GM12874 (cell line): ENCODE measurements around the gene CENPT.

Experiments used
- CTCF ChIP-seq: IDR thresholded peaks from 2 replicates; pipeline ENCODE4 v1.5.1; 2011; ENCODE audit warnings: low read depth, mild to moderate bottlenecking, control low read depth, low read length, moderate library complexity; ENCODE audit not compliant: insufficient read depth

The CENPT gene

GRCh38 chr16:67873435-67874370 is 26.2 kb upstream of the CENPT start:
- no peak for TF ChIP-seq CTCF

- TF ChIP-seq CTCF, result no peak
Observed at GRCh38 chr16:67872631-67873434, 25.3 kb upstream of the CENPT start, which contains the start of gene EDC4. EDC4 (plus strand) TSS chr16:67873052; CDS start chr16:67873262, 210 bp downstream.

GRCh38 chr16:67872131-67872630 is 24.7 kb upstream of the CENPT start:
- TF ChIP-seq CTCF, result no peak

GRCh38 chr16:67871256-67871655 is 23.8 kb upstream of the CENPT start:
- TF ChIP-seq CTCF, result no peak

GRCh38 chr16:67869653-67870052 is 22.2 kb upstream of the CENPT start:
- no peak for TF ChIP-seq CTCF

- TF ChIP-seq CTCF, result no peak
Observed at GRCh38 chr16:67868290-67868689, 20.8 kb upstream of the CENPT start.

- TF ChIP-seq CTCF, result peak; percentile 39; the same call in 1 of the 2 replicates
Observed at GRCh38 chr16:67865318-67865717, 17.8 kb upstream of the CENPT start.
